Measurements from ENCODE around the gene C1S.

Gene C1S

DNA sequence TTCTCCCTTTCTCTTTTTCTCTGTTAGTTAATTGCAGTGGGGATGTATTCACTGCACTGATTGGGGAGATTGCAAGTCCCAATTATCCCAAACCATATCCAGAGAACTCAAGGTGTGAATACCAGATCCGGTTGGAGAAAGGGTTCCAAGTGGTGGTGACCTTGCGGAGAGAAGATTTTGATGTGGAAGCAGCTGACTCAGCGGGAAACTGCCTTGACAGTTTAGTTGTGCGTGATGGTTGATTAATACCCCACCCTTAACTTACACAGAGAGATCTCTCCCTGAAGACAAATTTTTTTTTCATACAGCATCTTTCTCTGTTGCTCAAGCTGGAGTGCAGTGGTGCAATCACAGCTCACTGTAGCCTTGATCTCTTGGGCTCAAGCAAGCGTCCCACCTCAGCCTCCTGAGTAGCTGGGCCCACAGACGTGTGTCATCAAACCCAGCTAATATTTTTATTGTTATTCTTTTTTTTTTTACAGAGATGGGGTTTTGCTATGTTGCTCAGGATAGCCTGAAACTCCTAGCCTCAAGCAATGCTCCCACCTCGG, 4.6 kb downstream of the C1S start:
- no peak overlapping the region for H3K27ac ChIP-seq (ENCODE audit: low read length)
- H2AFZ ChIP-seq (ENCODE audit: low read length): no peak overlapping the region
- TF ChIP-seq, protein P1, sequence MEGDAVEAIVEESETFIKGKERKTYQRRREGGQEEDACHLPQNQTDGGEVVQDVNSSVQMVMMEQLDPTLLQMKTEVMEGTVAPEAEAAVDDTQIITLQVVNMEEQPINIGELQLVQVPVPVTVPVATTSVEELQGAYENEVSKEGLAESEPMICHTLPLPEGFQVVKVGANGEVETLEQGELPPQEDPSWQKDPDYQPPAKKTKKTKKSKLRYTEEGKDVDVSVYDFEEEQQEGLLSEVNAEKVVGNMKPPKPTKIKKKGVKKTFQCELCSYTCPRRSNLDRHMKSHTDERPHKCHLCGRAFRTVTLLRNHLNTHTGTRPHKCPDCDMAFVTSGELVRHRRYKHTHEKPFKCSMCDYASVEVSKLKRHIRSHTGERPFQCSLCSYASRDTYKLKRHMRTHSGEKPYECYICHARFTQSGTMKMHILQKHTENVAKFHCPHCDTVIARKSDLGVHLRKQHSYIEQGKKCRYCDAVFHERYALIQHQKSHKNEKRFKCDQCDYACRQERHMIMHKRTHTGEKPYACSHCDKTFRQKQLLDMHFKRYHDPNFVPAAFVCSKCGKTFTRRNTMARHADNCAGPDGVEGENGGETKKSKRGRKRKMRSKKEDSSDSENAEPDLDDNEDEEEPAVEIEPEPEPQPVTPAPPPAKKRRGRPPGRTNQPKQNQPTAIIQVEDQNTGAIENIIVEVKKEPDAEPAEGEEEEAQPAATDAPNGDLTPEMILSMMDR (IDR thresholded peaks at IDR 0.05; ENCODE audit: low read length): no peak
- TF ChIP-seq EZH2phosphoT487 (IDR thresholded peaks at IDR 0.05; ENCODE audit: low read length) (no peak), EZH2 (optimal IDR thresholded peaks at IDR 0.05; ENCODE audit: low read depth, low read length) (no peak)
- no peak overlapping the region for H3K4me3 ChIP-seq (ENCODE audit: low read length)
- no peak overlapping the region for H3K9ac ChIP-seq (ENCODE audit: low read length)
- no peaks in the 10 kb centered on the region for H3K27me3 ChIP-seq (replicated peaks; ENCODE audit: insufficient read depth, low read length)
- DNase-seq: no peak
- H3K9me2 ChIP-seq (replicated peaks; ENCODE audit: insufficient read depth, low read length): no peaks in the 10 kb centered on the region
- no peaks in the 10 kb centered on the region for H3K4me1 ChIP-seq (ENCODE audit: low read length)
- H3K4me2 ChIP-seq (ENCODE audit: low read depth, low read length): no peak overlapping the region
- no peaks in the 10 kb centered on the region for H3K79me2 ChIP-seq (ENCODE audit: low read length)
- no peaks in the 10 kb centered on the region for H3K9me3 ChIP-seq (replicated peaks; ENCODE audit: insufficient read depth, low read length)
- H3F3A ChIP-seq (ENCODE audit: insufficient read depth, low read length): no peaks in the 10 kb centered on the region
- H3K36me3 ChIP-seq (replicated peaks; ENCODE audit: insufficient read depth, low read length): no peaks in the 10 kb centered on the region
- H4K20me1 ChIP-seq (ENCODE audit: insufficient read depth, low read length): no peaks in the 10 kb centered on the region

DNA sequence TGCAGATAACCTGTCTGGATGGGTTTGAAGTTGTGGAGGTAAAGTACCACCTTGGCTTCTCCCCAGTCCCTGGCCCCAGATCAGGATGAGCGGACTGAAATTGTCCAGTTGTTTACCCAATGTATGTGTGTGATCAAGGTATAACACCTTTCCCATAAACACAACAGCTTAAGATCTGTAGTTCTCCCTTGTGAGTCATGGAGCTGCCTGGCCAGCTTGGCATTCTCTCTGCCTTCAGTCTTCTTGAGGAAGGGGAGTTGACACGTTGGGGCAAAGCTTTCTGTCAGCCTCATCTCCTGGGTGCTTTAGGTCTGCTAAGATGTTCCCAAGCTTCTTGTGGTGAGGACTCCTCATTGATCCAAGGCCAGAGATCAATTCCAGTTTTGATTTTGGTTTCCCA, 6.1 kb downstream of the C1S start:
- no peak overlapping the region for H3K4me2 ChIP-seq (ENCODE audit: low read depth, low read length)
- no peak overlapping the region for H2AFZ ChIP-seq (ENCODE audit: low read length)
- H3K9me2 ChIP-seq (replicated peaks; ENCODE audit: insufficient read depth, low read length): no peaks in the 10 kb centered on the region
- H3K4me3 ChIP-seq (ENCODE audit: low read length): no peak overlapping the region
- H3K27ac ChIP-seq (ENCODE audit: low read length): no peak overlapping the region
- TF ChIP-seq, protein P1 (IDR thresholded peaks at IDR 0.05; ENCODE audit: low read length): no peak
- TF ChIP-seq EZH2phosphoT487 (IDR thresholded peaks at IDR 0.05; ENCODE audit: low read length): no peak
- TF ChIP-seq EZH2 (optimal IDR thresholded peaks at IDR 0.05; ENCODE audit: low read depth, low read length): no peak
- no peaks in the 10 kb centered on the region for H3K27me3 ChIP-seq (replicated peaks; ENCODE audit: insufficient read depth, low read length)
- no peaks in the 10 kb centered on the region for H3K79me2 ChIP-seq (ENCODE audit: low read length)
- no peaks in the 10 kb centered on the region for H4K20me1 ChIP-seq (ENCODE audit: insufficient read depth, low read length)
- H3F3A ChIP-seq (ENCODE audit: insufficient read depth, low read length): no peaks in the 10 kb centered on the region
- DNase-seq: no peak
- H3K36me3 ChIP-seq (replicated peaks; ENCODE audit: insufficient read depth, low read length): no peaks in the 10 kb centered on the region
- H3K9ac ChIP-seq (ENCODE audit: low read length): no peak overlapping the region
- no peaks in the 10 kb centered on the region for H3K9me3 ChIP-seq (replicated peaks; ENCODE audit: insufficient read depth, low read length)
- H3K4me1 ChIP-seq (ENCODE audit: low read length): no peaks in the 10 kb centered on the region

DNA sequence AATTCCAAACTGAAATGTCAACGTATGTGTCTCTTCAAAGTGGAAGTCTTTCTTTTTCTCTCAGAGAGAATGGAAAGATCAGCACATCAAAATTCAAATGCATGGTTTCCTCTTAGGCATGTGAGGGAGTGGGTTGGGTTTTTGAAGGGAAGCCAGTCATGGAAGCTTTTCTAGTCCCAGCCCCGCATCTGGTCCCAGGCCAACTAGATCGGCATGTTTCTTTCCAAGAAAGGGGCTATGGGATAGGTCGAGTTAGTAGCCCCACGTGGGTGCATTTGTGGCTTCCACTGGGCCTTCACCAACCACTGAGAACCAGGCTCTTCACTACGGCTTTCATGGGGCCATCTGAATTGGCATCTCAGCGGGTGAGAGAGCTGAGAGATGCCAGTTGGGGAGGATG, 6.6 kb downstream of the C1S start:
- Histone ChIP-seq H3K79me2 (ENCODE audit: low read length) (no peaks in the 10 kb centered on the region), H2AFZ (ENCODE audit: low read length) (no peak overlapping the region)

More for the DNA sequence above, 6.6 kb downstream of the C1S start:
- no peaks in the 10 kb centered on the region for H3K9me3 ChIP-seq (replicated peaks; ENCODE audit: insufficient read depth, low read length)
- no peak for DNase-seq
- no peaks in the 10 kb centered on the region for H3K27me3 ChIP-seq (replicated peaks; ENCODE audit: insufficient read depth, low read length)
- H3K36me3 ChIP-seq (replicated peaks; ENCODE audit: insufficient read depth, low read length): no peaks in the 10 kb centered on the region
- H3K9me2 ChIP-seq (replicated peaks; ENCODE audit: insufficient read depth, low read length): no peaks in the 10 kb centered on the region
- no peak overlapping the region for H3K27ac ChIP-seq (ENCODE audit: low read length)
- no peaks in the 10 kb centered on the region for H4K20me1 ChIP-seq (ENCODE audit: insufficient read depth, low read length)
- no peaks in the 10 kb centered on the region for H3F3A ChIP-seq (ENCODE audit: insufficient read depth, low read length)
- no peak overlapping the region for H3K9ac ChIP-seq (ENCODE audit: low read length)
- H3K4me3 ChIP-seq (ENCODE audit: low read length): no peak overlapping the region
- H3K4me2 ChIP-seq (ENCODE audit: low read depth, low read length): no peak overlapping the region
- no peaks in the 10 kb centered on the region for H3K4me1 ChIP-seq (ENCODE audit: low read length)
- TF ChIP-seq EZH2phosphoT487 (IDR thresholded peaks at IDR 0.05; ENCODE audit: low read length) (no peak), EZH2 (optimal IDR thresholded peaks at IDR 0.05; ENCODE audit: low read depth, low read length) (no peak)
- TF ChIP-seq, protein P1 (IDR thresholded peaks at IDR 0.05; ENCODE audit: low read length): no peak
